Gastrocnemius medialis (tissue), 4 donors: ENCODE measurements around the gene NCOR1. TPM values are rescaled to one million over a fixed set of nuclear protein-coding genes. Genes with fewer than 3 reads are reported as not detected.
"Not testable (repeated sequence)": the region's sequence is repeated elsewhere in the genome, so short reads cannot be mapped to it uniquely, and the experiment has no call there.

ENCODE experiments used
- ATAC-seq, 2 donors: fragments of 150-250 bp; one replicate each; pipeline ENCODE4 v1.9.1; 2016
- DNase-seq, 2 donors: peaks; one replicate each; pipeline ENCODE4 v3.0.0-alpha.2; 2019
- H3K27ac ChIP-seq, 4 donors: fragments of 200-600 bp; sonication (generic); 1 replicate in 1 of 4; 2 replicates in 3 of 4; pipeline ENCODE4 v1.5.1; 2016 to 2018; ENCODE audit warnings: mild to moderate bottlenecking in 2 of 4, moderate library complexity in 1 of 4
- H3K27me3 ChIP-seq, 3 donors: fragments of 200-600 bp; sonication (generic) in 2 of 3; 1 replicate in 1 of 3; 2 replicates in 2 of 3; pipeline versions ENCODE4 v1.5.1 to v1.6.0; 2016 to 2019; ENCODE audit warnings: mild to moderate bottlenecking in 1 of 3, moderate library complexity in 1 of 3
- H3K36me3 ChIP-seq, 2 donors: fragments of 200-600 bp; sonication (generic) in 1 of 2; one replicate each; pipeline ENCODE4 v1.5.1; 2017 to 2018
- H3K4me1 ChIP-seq, 2 donors: fragments of 200-600 bp; sonication (generic) in 1 of 2; one replicate each; pipeline ENCODE4 v1.5.1; 2016 to 2017; ENCODE audit warnings: mild to moderate bottlenecking in 2 of 2
- H3K4me3 ChIP-seq, 4 donors: fragments of 200-600 bp; sonication (generic) in 3 of 4; 1 replicate in 1 of 4; 2 replicates in 3 of 4; pipeline ENCODE4 v1.5.1; 2016 to 2019; ENCODE audit warnings: mild to moderate bottlenecking in 2 of 4
- H3K9me3 ChIP-seq, 3 donors: fragments of 200-600 bp; sonication (generic) in 2 of 3; 1 replicate in 1 of 3; 2 replicates in 2 of 3; pipeline ENCODE4 v1.5.1; 2016 to 2019
- CTCF ChIP-seq, 5 experiments: fragments of 450-650 bp in 3 of 5; fragments of 200-600 bp in 2 of 5; sonication (generic) in 2 of 5; IDR thresholded peaks in 4 of 5; conservative IDR thresholded peaks in 1 of 5; 1 replicate in 4 of 5; 2 replicates in 1 of 5; pipeline ENCODE4 v1.5.1; 2016 to 2019; ENCODE audit warnings: antibody characterized with exemption in 5 of 5, mild to moderate bottlenecking in 3 of 5, moderate library complexity in 3 of 5
- POLR2A ChIP-seq, 2 donors: fragments of 450-650 bp; IDR thresholded peaks; one replicate each; pipeline ENCODE4 v1.6.1; 2017; ENCODE audit warnings: antibody characterized with exemption in 2 of 2, mild to moderate bottlenecking in 2 of 2, moderate library complexity in 2 of 2
- in situ Hi-C, 4 donors: fragments of 200-750 bp; cut with MboI; loops; one replicate each; pipeline versions ENCODE4 v1.15.0 to v1.8.0; 2017; ENCODE audit warnings: low sequenced_read_pairs in 4 of 4
- intact Hi-C: fragments of 100-400 bp; cut with DNase I; formaldehyde crosslinking; loops from one replicate; pipeline ENCODE4 v1.15.1; 2023; ENCODE audit warnings: low total_unique reads
- total RNA-seq, 4 donors: library from RNA; depleted of rRNA; stranded (reverse); fragments of >200 nt; gene quantifications; one replicate each; pipeline versions ENCODE4 v1.1.0 to v1.2.3, GENCODE V29; 2016

NCOR1 gene
- total RNA-seq, 4 donors from 2014 or later, result 122 to 152 (median 132) TPM

DNA sequence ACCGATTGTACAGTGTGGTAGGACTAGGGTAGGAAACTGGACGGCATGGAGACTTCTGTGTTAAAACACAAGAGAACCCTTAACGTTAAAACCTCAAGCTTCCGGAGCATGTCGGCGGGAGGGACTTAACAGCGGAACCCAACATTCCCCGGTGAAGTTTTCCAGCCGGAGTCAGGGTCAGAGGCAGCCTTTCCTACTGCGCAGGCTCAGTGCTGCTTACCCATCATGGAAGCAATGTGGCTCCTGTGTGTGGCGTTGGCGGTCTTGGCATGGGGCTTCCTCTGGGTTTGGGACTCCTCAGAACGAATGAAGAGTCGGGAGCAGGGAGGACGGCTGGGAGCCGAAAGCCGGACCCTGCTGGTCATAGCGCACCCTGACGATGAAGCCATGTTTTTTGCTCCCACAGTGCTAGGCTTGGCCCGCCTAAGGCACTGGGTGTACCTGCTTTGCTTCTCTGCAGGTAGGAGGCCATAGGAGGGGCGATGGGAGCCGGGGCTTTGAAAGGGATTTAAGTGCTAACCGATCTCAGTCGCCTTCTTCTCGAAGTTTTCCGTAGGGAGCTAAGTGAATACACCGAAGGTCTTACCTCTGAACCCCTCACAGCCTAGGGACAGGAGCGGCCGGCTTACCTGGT lies 1.8 kb upstream of the NCOR1 start, which contains the start of gene PIGL:
PIGL (plus strand) TSS at position 209 of the 634 bp plus-strand sequence; CDS start at position 226, 17 bp downstream.
- intact Hi-C loops (loop anchor here (2.0 to 5.0 kb wide), 3 partner anchors 42 to 220 kb away; partner anchors contain the start of genes TTC19 and ZSWIM7), in situ Hi-C loops (no loop called here)
- DNase-seq (peak; percentile 85 to 86), ATAC-seq (peak; percentile 75 to 83)
- Histone ChIP-seq H3K36me3 (no peaks in the 10 kb centered on the region), H3K9me3 (no peaks in the 10 kb centered on the region), H3K27ac (peak within 1 kb of the TSS; percentile 93 to 97 (median 96)), H3K4me3 (peak within 1 kb of the TSS; percentile 87 to 100 (median 94)), H3K27me3 (no peaks in the 10 kb centered on the region), H3K4me1 (peaks cover 38 to 40% of the 10 kb centered on the region in 2 donors)
- no peak for TF ChIP-seq CTCF (IDR thresholded peaks at IDR 0.05 in 4 of 5, conservative IDR thresholded peaks at IDR 0.05 in 1 of 5)
- peak; percentile 13 to 28 for TF ChIP-seq POLR2A (IDR thresholded peaks at IDR 0.05)

DNA sequence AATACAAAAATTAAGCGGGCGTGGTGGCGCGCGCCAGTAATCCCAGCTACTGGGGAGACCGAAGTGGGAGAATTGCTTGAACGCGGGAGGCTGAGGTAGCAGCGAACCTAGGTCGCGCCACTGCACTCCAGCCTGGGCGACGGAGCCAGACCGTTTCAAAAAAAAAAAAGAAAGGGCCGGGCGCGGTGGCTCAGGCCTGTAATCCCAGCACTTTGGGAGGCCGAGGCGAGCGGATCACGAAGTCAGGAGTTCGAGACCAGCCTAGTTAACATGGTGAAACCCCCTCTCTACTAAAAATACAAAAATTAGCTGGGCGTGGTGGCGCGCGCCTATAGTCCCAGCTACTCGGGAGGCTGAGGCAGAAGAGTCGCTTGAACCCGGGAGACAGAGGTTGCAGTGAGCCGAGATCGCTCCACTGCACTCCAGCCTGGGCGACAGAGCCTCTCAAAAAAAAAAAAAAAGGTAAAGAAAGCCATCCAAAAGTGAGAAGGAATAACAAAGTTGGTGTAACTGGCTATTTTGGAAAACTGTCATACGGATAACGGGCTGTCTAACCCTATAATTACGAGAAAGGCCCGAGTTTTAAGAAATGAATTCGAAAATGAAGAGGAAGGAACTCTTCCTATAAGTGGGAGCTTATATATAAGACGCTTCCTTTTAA lies 1.1 kb upstream of the NCOR1 start:
- in situ Hi-C loops, H3K9me3 ChIP-seq, ATAC-seq, DNase-seq, H3K36me3 ChIP-seq, H3K27me3 ChIP-seq: not testable (repeated sequence)
- Histone ChIP-seq H3K4me1 (peaks cover 43 to 46% of the 10 kb centered on the region in 2 donors), H3K4me3 (peak overlapping the region; percentile 87 to 100 (median 94)), H3K27ac (peak overlapping the region; percentile 93 to 97 (median 96))
- intact Hi-C loops, result loop anchor here (2.0 to 5.0 kb wide), 3 partner anchors 42 to 221 kb away; partner anchors contain the start of genes TTC19 and ZSWIM7

- Histone ChIP-seq H3K27ac (peak overlapping the region; percentile 93 to 97 (median 96)), H3K4me3 (peak overlapping the region; percentile 87 to 100 (median 94)), H3K27me3 (no peaks in the 10 kb centered on the region), H3K9me3 (no peaks in the 10 kb centered on the region), H3K36me3 (no peaks in the 10 kb centered on the region), H3K4me1 (peaks cover 47% of the 10 kb centered on the region in 2 donors)
- no peak for TF ChIP-seq CTCF (IDR thresholded peaks at IDR 0.05 in 4 of 5, conservative IDR thresholded peaks at IDR 0.05 in 1 of 5)
- TF ChIP-seq POLR2A (IDR thresholded peaks at IDR 0.05), result no peak
- intact Hi-C loops (loop anchor here (2.0 to 5.0 kb wide), 3 partner anchors 43 to 221 kb away; partner anchors contain the start of genes TTC19 and ZSWIM7), in situ Hi-C loops (no loop called here)
- peak; percentile 34 to 47 for ATAC-seq
- DNase-seq, result peak in 1 of 2 donors; percentile 58
Measured at GRCh38 chr17:16215965-16216316, 607 bp upstream of the NCOR1 start.

GRCh38 chr17:16215002-16215272 lies 397 bp downstream of the NCOR1 start:
- Histone ChIP-seq H3K9me3 (no peaks in the 10 kb centered on the region), H3K27me3 (no peaks in the 10 kb centered on the region), H3K27ac (peak overlapping the region; percentile 93 to 97 (median 96)), H3K4me1 (peaks cover 47% of the 10 kb centered on the region in 2 donors), H3K4me3 (peak overlapping the region; percentile 87 to 100 (median 94)), H3K36me3 (no peaks in the 10 kb centered on the region)
- intact Hi-C loops, result loop anchor here (5.0 kb wide), 2 partner anchors 218 to 222 kb away; partner anchors contain the start of genes TTC19 and ZSWIM7
- TF ChIP-seq CTCF (IDR thresholded peaks at IDR 0.05 in 4 of 5, conservative IDR thresholded peaks at IDR 0.05 in 1 of 5) (no peak), POLR2A (IDR thresholded peaks at IDR 0.05) (no peak)
- in situ Hi-C loops, result no loop called here
- ATAC-seq (peak; percentile 24 to 35), DNase-seq (peak; percentile 7 to 38)
